GM18498 (cell line): ENCODE results near the gene QSOX2.
"Not testable (repeated sequence)": the region's sequence is repeated elsewhere in the genome, so short reads cannot be mapped to it uniquely, and the experiment has no call there.

Experiments
- ATAC-seq: cut with Tn5 transposase; IDR thresholded peaks from one replicate; pipeline ENCODE4 v1.9.1; 2021; ENCODE audit warnings: mild to moderate bottlenecking, moderate library complexity; ENCODE audit not compliant: unreplicated experiment

Gene QSOX2

GRCh38 chr9:136238342-136238732 is 7.3 kb downstream of the QSOX2 start:
- ATAC-seq: no peak

GRCh38 chr9:136237486-136238341 is 7.9 kb downstream of the QSOX2 start:
- no peak for ATAC-seq

- ATAC-seq: not testable (repeated sequence)
Observed at GRCh38 chr9:136236471-136237410, 8.9 kb downstream of the QSOX2 start.

- ATAC-seq: no peak
Observed at GRCh38 chr9:136235709-136236455, 9.7 kb downstream of the QSOX2 start.

- ATAC-seq: no peak
Observed at GRCh38 chr9:136235171-136235570, 10.4 kb downstream of the QSOX2 start.

GRCh38 chr9:136234597-136234996 is 11.0 kb downstream of the QSOX2 start:
- ATAC-seq: no peak

- ATAC-seq: no peak
Observed at GRCh38 chr9:136233868-136234267, 11.7 kb downstream of the QSOX2 start.

- ATAC-seq: no peak
Observed at GRCh38 chr9:136233411-136233810, 12.2 kb downstream of the QSOX2 start.

- ATAC-seq: no peak
Observed at GRCh38 chr9:136232969-136233368, 12.6 kb downstream of the QSOX2 start.

GRCh38 chr9:136231478-136232297 is 13.9 kb downstream of the QSOX2 start:
- no peak for ATAC-seq

- ATAC-seq: no peak
Observed at GRCh38 chr9:136230773-136231172, 14.8 kb downstream of the QSOX2 start.

GRCh38 chr9:136230365-136230764 is 15.2 kb downstream of the QSOX2 start:
- no peak for ATAC-seq

- no peak for ATAC-seq
Observed at GRCh38 chr9:136229096-136230065, 16.2 kb downstream of the QSOX2 start.

- ATAC-seq: no peak
Observed at GRCh38 chr9:136228107-136228875, 17.3 kb downstream of the QSOX2 start.

- no peak for ATAC-seq
Observed at GRCh38 chr9:136226680-136227407, 18.8 kb downstream of the QSOX2 start.

- ATAC-seq: peak; percentile 66
Observed at GRCh38 chr9:136225748-136226679, 19.6 kb downstream of the QSOX2 start.

GRCh38 chr9:136225366-136225747 is 20.3 kb downstream of the QSOX2 start:
- peak; percentile 57 for ATAC-seq
